Stimulated activated CD4-positive, alpha-beta T cell treated with anti-CD3 and anti-CD28 coated beads, Interleukin-4, amount 100 ng/mL, for 48 hours (primary cell): ENCODE results near the gene HAL.
A peak's percentile ranks its signal among the peaks of the same experiment; 100 is the strongest.

ENCODE experiments used
- DNase-seq, 2 donors: peaks; one replicate each; pipeline ENCODE4 v3.0.0-alpha.2; 2020; ENCODE audit warnings: low read depth in 2 of 2

Gene HAL

GRCh38 chr12:96014943-96015599 is 18.9 kb upstream of the HAL start:
- DNase-seq: no peak

- DNase-seq: no peak
Observed at GRCh38 chr12:96007729-96008128, 11.6 kb upstream of the HAL start.

- no peak for DNase-seq
Observed at GRCh38 chr12:96006727-96007126, 10.6 kb upstream of the HAL start.

GRCh38 chr12:96000858-96001257 is 4.7 kb upstream of the HAL start:
- no peak for DNase-seq

- DNase-seq: no peak
Observed at GRCh38 chr12:95999484-95999883, 3.3 kb upstream of the HAL start.

GRCh38 chr12:95998611-95999286 is 2.6 kb upstream of the HAL start:
- peak in 1 of 2 donors; percentile 23 for DNase-seq

GRCh38 chr12:95997911-95998510 is 1.9 kb upstream of the HAL start:
- no peak for DNase-seq

GRCh38 chr12:95997276-95997675 is 1.1 kb upstream of the HAL start:
- no peak for DNase-seq

GRCh38 chr12:95995238-95996031 is 709 bp downstream of the HAL start:
- no peak for DNase-seq

- DNase-seq: no peak
Observed at GRCh38 chr12:95994476-95994875, 1.7 kb downstream of the HAL start.

GRCh38 chr12:95993907-95994306 is 2.2 kb downstream of the HAL start:
- DNase-seq: no peak

- no peak for DNase-seq
Observed at GRCh38 chr12:95990136-95990535, 6.0 kb downstream of the HAL start.

- no peak for DNase-seq
Observed at GRCh38 chr12:95989504-95990123, 6.5 kb downstream of the HAL start.

- no peak for DNase-seq
Observed at GRCh38 chr12:95988506-95989275, 7.5 kb downstream of the HAL start.

GRCh38 chr12:95986635-95987570 is 9.2 kb downstream of the HAL start:
- no peak for DNase-seq

GRCh38 chr12:95984682-95985081 is 11.5 kb downstream of the HAL start:
- no peak for DNase-seq

- DNase-seq: no peak
Observed at GRCh38 chr12:95982602-95983001, 13.5 kb downstream of the HAL start.

GRCh38 chr12:95980437-95980836 is 15.7 kb downstream of the HAL start:
- no peak for DNase-seq

- no peak for DNase-seq
Observed at GRCh38 chr12:95978774-95979173, 17.4 kb downstream of the HAL start.

GRCh38 chr12:95978351-95978750 is 17.8 kb downstream of the HAL start:
- no peak for DNase-seq
